VCaP (cell line): Measurements from ENCODE around the gene TMEM116.
"Not testable (repeated sequence)": the region's sequence is repeated elsewhere in the genome, so short reads cannot be mapped to it uniquely, and the experiment has no call there.

Experiments
- H3K27ac ChIP-seq: fragments of 450-650 bp; 2 replicates; pipeline ENCODE4 v1.5.1; 2017
- CTCF ChIP-seq: fragments of 450-650 bp; conservative IDR thresholded peaks from 2 replicates; pipeline ENCODE4 v1.5.1; 2017; ENCODE audit warnings: mild to moderate bottlenecking, moderate library complexity

Gene TMEM116

GRCh38 chr12:111954969-111955368 lies 58.0 kb downstream of the TMEM116 start:
- no peak overlapping the region for H3K27ac ChIP-seq
- TF ChIP-seq CTCF = no peak

GRCh38 chr12:111953455-111953854 lies 59.5 kb downstream of the TMEM116 start:
- H3K27ac ChIP-seq = no peak overlapping the region
- no peak for TF ChIP-seq CTCF

GRCh38 chr12:111952084-111952787 lies 60.7 kb downstream of the TMEM116 start:
- H3K27ac ChIP-seq = not testable (repeated sequence)

GRCh38 chr12:111950961-111951676 lies 61.8 kb downstream of the TMEM116 start:
- H3K27ac ChIP-seq = not testable (repeated sequence)

- TF ChIP-seq CTCF = no peak
- H3K27ac ChIP-seq = no peak overlapping the region
These were observed 69.0 kb downstream of the TMEM116 start for GRCh38 chr12:111943929-111944328.

GRCh38 chr12:111942557-111942956 lies 70.4 kb downstream of the TMEM116 start:
- peak overlapping the region; percentile 19; the same call in 1 of the 2 replicates for H3K27ac ChIP-seq
- TF ChIP-seq CTCF = no peak

GRCh38 chr12:111937429-111937828 lies 75.5 kb downstream of the TMEM116 start:
- H3K27ac ChIP-seq = no peak overlapping the region
- no peak for TF ChIP-seq CTCF

- TF ChIP-seq CTCF = no peak
- H3K27ac ChIP-seq = no peak overlapping the region
These were observed 76.1 kb downstream of the TMEM116 start for GRCh38 chr12:111936869-111937268.
